ENCODE data around the gene SYT2. TPM values are rescaled to one million over a fixed set of nuclear protein-coding genes. Genes with fewer than 3 reads are reported as not detected.
"Not testable (repeated sequence)": the region's sequence is repeated elsewhere in the genome, so short reads cannot be mapped to it uniquely, and the experiment has no call there.

SYT2 gene
- polyA plus RNA-seq, 6 donors from 2014 or later, result 0.11 to 0.12 TPM; not detected in 4

DNA sequence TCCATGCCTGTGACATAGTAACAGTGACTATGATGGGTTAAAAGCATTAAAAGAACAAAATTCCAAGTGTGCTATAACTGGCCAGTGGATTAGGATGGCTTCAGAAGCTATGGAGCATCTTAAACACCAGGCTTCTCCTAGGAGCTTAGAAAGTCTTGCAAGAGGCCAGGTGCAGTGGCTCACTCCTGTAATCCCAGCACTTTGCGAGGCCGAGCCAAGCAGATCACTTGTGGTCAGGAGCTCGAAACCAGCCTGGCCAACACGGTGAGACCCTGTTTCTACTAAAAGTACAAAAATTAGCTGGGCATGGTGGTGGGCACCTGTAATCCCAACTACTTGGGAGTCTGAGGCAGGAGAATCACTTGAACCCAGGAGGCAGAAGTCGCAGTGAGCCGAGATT, 12.8 kb upstream of the SYT2 start:
- not testable (repeated sequence) for H3K4me3 Mint-ChIP-seq; H3K27me3 Mint-ChIP-seq; H3K9me3 Mint-ChIP-seq; H3K36me3 Mint-ChIP-seq; H3K27ac Mint-ChIP-seq; ATAC-seq (ENCODE audit: low read depth in 2 of 2); DNase-seq
- H3K4me1 Mint-ChIP-seq, result peaks cover 2 to 10% (median 6%) of the 10 kb centered on the region in 3 donors

DNA sequence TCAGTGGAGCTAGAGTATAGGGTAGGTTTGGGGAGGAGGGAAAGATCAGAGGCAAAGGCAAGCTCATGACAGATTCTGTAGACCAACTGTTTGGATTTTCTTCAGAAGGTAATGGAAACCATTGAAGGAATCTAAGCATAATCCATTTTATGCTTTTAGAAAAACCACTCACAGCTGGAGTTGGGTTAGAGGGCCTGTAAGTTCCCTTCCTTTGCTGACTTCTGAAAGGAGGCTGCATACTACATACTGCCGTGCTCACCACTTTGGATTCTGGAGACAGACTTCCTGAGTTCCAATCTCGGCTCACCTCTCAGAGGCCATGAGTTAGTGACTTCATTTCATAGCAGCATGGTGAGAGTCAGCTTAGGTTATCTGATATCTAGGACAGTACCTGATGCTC, 6.4 kb upstream of the SYT2 start:
- Mint-ChIP-seq H3K4me1 (peaks cover 2 to 8% (median 6%) of the 10 kb centered on the region in 3 donors), H3K36me3 (no peaks in the 10 kb centered on the region), H3K4me3 (no peak overlapping the region), H3K27ac (no peak overlapping the region), H3K9me3 (no peaks in the 10 kb centered on the region), H3K27me3 (peaks cover 17 to 50% (median 41%) of the 10 kb centered on the region in 3 donors)
- DNase-seq (no peak), ATAC-seq (ENCODE audit: low read depth in 2 of 2) (no peak)

DNA sequence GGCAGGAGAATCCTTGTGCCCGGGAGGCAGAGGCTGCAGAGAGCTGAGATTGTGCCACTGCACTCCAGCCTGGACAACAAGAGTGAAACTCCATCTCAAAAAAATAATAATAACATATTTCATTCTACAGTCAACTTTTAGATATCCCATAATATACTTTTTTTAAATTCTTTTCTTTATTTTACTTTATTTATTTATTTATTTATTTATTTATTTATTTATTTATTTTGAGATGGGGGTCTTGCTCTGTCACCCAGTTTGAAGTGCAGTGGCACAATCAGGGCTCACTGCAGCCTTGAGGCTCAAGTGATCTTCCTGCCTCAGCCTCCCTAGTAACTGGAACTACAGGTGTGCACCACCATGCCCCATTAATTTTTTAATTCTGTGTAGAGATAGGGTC, 3.9 kb upstream of the SYT2 start:
- not testable (repeated sequence) for DNase-seq; H3K4me1 Mint-ChIP-seq; H3K36me3 Mint-ChIP-seq; ATAC-seq (ENCODE audit: low read depth in 2 of 2); H3K9me3 Mint-ChIP-seq; H3K27ac Mint-ChIP-seq; H3K4me3 Mint-ChIP-seq
- peaks cover 41 to 75% (median 52%) of the 10 kb centered on the region in 3 donors for H3K27me3 Mint-ChIP-seq

GRCh38 chr1:202713110-202713509, 2.9 kb upstream of the SYT2 start:
- peaks cover 52 to 86% (median 57%) of the 10 kb centered on the region in 3 donors for H3K27me3 Mint-ChIP-seq
- no peak for ATAC-seq (ENCODE audit: low read depth in 2 of 2)
- H3K36me3 Mint-ChIP-seq, result peaks cover 0 to 7% of the 10 kb centered on the region in 2 donors
- no peaks in the 10 kb centered on the region for H3K9me3 Mint-ChIP-seq
- H3K27ac Mint-ChIP-seq, result no peak overlapping the region
- no peak for DNase-seq
- H3K4me1 Mint-ChIP-seq, result peaks cover 6 to 12% (median 12%) of the 10 kb centered on the region in 3 donors
- H3K4me3 Mint-ChIP-seq, result no peak overlapping the region

- no peak overlapping the region for H3K27ac Mint-ChIP-seq
- peaks cover 0 to 7% of the 10 kb centered on the region in 2 donors for H3K36me3 Mint-ChIP-seq
- no peak for DNase-seq
- no peaks in the 10 kb centered on the region for H3K9me3 Mint-ChIP-seq
- peaks cover 62 to 88% (median 65%) of the 10 kb centered on the region in 3 donors for H3K27me3 Mint-ChIP-seq
- H3K4me1 Mint-ChIP-seq, result peaks cover 6 to 12% (median 12%) of the 10 kb centered on the region in 3 donors
- ATAC-seq (ENCODE audit: low read depth in 2 of 2), result no peak
- no peak overlapping the region for H3K4me3 Mint-ChIP-seq
Measured at GRCh38 chr1:202711949-202712635, 1.8 kb upstream of the SYT2 start.

DNA sequence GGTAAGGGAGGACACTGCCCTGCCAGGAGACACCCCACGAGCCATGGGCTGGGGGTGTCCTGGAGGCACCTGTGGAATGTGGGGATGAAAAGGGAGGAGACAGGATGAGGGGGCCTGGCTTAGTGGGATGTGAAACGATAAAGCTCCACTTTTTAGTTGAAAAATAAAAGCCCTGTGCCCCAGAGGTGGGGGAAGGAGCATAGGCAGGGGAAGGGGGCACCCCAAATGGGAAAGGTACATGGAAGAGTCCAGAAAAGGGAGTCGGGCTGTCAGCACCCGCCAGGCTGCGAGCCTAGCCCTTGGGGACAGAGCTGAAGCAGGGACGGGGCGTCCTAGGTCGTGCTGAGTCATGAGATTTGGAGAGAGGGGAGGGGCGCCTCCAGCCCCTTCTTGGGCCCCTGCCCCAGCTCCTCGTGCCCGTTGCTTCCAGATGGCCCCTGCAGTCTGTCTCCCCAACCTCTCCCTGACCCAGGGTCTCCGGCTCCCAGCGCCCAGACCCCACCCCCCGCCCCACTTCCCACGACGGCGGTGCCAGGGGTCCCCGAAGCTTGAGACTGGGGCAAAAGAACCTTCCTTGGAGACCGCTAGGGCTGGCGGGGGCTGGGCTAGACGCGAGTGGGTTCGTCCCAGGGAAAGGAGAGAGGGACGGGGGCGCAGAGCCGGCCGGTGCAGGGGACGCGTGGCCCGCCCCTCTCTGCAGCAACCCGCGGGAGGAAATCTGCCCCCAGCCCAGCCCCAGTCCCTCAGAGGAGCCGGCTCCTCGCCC, 795 bp downstream of the SYT2 start:
- H3K9me3 Mint-ChIP-seq, result no peaks in the 10 kb centered on the region
- H3K27ac Mint-ChIP-seq, result peak overlapping the region in 2 of 6 donors; percentile 16 to 72
- peaks cover 58 to 89% (median 76%) of the 10 kb centered on the region in 3 donors for H3K27me3 Mint-ChIP-seq
- H3K4me3 Mint-ChIP-seq, result peak overlapping the region in 3 of 8 donors; percentile 44 to 66 (median 56)
- DNase-seq (no peak), ATAC-seq (ENCODE audit: low read depth in 2 of 2) (no peak)
- H3K36me3 Mint-ChIP-seq, result peaks cover 0 to 7% of the 10 kb centered on the region in 2 donors
- H3K4me1 Mint-ChIP-seq, result peaks cover 6 to 12% (median 12%) of the 10 kb centered on the region in 3 donors

DNA sequence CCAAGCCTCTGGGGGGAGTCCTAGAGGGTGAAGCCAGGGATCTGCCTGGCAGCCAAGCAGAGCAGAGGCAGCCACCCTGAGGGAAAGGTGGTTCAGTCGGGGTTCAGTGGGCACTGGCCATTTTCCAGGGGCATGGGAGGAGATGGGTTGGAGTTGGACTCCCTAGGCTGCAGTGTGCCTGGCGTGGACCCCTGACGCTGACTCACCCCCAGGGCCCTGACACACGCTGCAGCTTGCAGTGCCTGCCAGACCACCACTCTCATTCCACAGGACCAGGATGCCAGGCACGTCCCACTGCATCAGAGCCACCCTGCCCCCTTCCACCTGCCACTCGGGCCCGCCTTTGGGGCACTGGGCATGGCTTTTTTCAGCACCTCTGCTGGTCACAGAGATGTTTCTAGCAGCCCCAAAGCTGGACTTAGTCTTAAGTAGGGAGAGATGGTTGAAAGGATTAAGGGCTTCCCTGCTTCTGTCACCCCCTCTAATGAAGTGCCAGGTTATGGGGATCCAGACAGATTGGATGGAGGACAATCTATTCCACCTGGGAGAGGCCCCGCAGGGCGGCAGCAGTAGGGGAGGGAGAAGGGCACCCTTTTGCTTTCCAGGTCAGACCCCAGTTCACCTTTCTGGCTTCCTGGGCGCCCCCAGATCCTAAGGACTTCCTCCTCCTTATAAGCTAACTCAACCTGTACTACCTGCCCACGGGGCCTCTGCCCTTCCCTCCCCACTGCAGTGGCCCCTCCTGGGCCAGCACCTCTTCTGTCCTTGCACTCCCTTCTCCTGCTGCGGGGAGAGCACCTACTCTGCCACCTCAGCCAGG, 1.6 kb downstream of the SYT2 start:
- Mint-ChIP-seq H3K36me3 (peaks cover 0 to 7% of the 10 kb centered on the region in 2 donors), H3K27ac (peak overlapping the region in 1 of 6 donors; percentile 16), H3K9me3 (no peaks in the 10 kb centered on the region), H3K4me1 (peaks cover 6 to 12% (median 12%) of the 10 kb centered on the region in 3 donors), H3K27me3 (peaks cover 57 to 87% (median 83%) of the 10 kb centered on the region in 3 donors), H3K4me3 (peak overlapping the region in 2 of 8 donors; percentile 54 to 66)
- ATAC-seq (ENCODE audit: low read depth in 2 of 2), result no peak
- no peak for DNase-seq

GRCh38 chr1:202706851-202707250, 3.4 kb downstream of the SYT2 start:
- Mint-ChIP-seq H3K27me3 (peaks cover 44 to 88% (median 86%) of the 10 kb centered on the region in 3 donors), H3K9me3 (no peaks in the 10 kb centered on the region), H3K4me3 (no peak overlapping the region), H3K27ac (no peak overlapping the region), H3K36me3 (peaks cover 0 to 7% of the 10 kb centered on the region in 2 donors), H3K4me1 (peaks cover 6 to 12% (median 12%) of the 10 kb centered on the region in 3 donors)
- DNase-seq, result no peak
- ATAC-seq (ENCODE audit: low read depth in 2 of 2), result no peak

- Mint-ChIP-seq H3K27ac (no peak overlapping the region), H3K4me3 (no peak overlapping the region), H3K36me3 (peaks cover 0 to 7% of the 10 kb centered on the region in 2 donors), H3K27me3 (peaks cover 34 to 66% (median 65%) of the 10 kb centered on the region in 3 donors), H3K9me3 (no peaks in the 10 kb centered on the region), H3K4me1 (peaks cover 6 to 7% (median 6%) of the 10 kb centered on the region in 3 donors)
- DNase-seq (no peak), ATAC-seq (ENCODE audit: low read depth in 2 of 2) (no peak)
Measured at GRCh38 chr1:202704601-202705000, 5.7 kb downstream of the SYT2 start.

DNA sequence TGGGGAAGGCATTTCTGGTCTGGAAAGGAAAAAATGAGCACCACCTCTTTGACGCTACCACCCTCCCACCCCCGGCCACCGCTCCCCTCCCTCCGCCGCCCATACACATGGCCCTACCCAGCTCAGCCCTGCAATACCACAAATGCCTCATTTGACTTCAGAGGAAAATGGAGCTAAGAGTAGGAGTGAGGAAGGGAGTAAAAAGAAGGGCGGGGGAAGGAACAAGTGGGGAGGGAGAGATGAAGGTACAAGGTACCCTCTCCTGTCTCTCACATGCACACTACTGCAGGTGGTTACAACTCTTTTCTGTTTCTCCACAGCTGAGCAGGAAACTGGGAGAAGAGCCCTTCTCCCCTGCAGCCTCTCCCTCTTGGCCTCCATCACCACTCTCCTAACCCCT, 7.1 kb downstream of the SYT2 start:
- no peaks in the 10 kb centered on the region for H3K9me3 Mint-ChIP-seq
- peaks cover 23 to 58% (median 57%) of the 10 kb centered on the region in 3 donors for H3K27me3 Mint-ChIP-seq
- H3K4me1 Mint-ChIP-seq, result no peaks in the 10 kb centered on the region
- no peak overlapping the region for H3K4me3 Mint-ChIP-seq
- no peak overlapping the region for H3K27ac Mint-ChIP-seq
- H3K36me3 Mint-ChIP-seq, result no peaks in the 10 kb centered on the region
- ATAC-seq (ENCODE audit: low read depth in 2 of 2), result no peak
- no peak for DNase-seq

GRCh38 chr1:202702088-202702487, 8.2 kb downstream of the SYT2 start:
- H3K9me3 Mint-ChIP-seq, result no peaks in the 10 kb centered on the region
- no peak overlapping the region for H3K4me3 Mint-ChIP-seq
- H3K36me3 Mint-ChIP-seq, result no peaks in the 10 kb centered on the region
- H3K4me1 Mint-ChIP-seq, result no peaks in the 10 kb centered on the region
- no peak for ATAC-seq (ENCODE audit: low read depth in 2 of 2)
- H3K27ac Mint-ChIP-seq, result peak overlapping the region in 1 of 6 donors; percentile 27
- no peak for DNase-seq
- peaks cover 20 to 58% (median 57%) of the 10 kb centered on the region in 3 donors for H3K27me3 Mint-ChIP-seq

DNA sequence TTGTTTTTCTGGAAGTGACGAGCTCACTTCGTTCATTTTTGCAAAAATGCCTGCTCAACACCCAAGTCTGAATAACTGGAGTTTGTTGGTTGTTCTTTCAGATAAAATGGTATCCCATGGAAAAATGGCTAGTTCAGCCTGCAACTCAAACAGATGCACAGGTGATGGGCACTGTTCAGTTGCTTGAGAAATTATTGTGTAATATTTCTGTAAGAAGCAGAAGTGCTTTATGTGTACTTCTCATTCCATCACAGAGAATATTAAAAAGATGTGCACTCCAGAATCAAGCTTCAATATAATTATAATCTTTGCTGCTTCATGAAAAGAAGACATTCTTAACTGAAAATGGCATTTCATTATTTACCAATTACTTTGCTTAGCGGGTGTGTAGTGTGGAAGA, 9.1 kb downstream of the SYT2 start:
- Mint-ChIP-seq H3K9me3 (no peaks in the 10 kb centered on the region), H3K4me3 (no peak overlapping the region), H3K36me3 (no peaks in the 10 kb centered on the region), H3K4me1 (no peaks in the 10 kb centered on the region), H3K27ac (no peak overlapping the region), H3K27me3 (peaks cover 19 to 58% (median 58%) of the 10 kb centered on the region in 3 donors)
- ATAC-seq (ENCODE audit: low read depth in 2 of 2) (no peak), DNase-seq (no peak)

DNA sequence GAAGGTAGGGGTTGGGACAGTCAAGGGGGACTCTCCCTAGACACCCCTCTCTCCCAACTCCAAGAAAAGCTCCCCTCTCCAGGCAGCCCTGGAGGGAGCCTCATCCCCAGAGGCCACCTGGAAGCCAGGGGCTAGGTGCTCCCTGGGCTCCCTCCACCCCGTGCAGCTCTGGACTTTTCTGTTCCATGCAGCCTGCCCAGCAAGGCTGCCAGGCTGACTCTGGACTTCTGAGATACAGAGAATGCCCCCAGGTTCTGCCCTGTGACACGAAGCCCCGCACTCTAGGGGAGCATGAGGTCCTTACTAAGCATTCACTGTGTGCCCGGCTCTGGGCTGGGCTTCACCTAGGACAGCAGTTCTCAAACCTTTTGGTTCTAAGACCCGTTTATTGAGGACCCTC, 10.2 kb downstream of the SYT2 start:
- Mint-ChIP-seq H3K27me3 (peaks cover 26 to 64% (median 60%) of the 10 kb centered on the region in 3 donors), H3K36me3 (no peaks in the 10 kb centered on the region), H3K4me3 (no peak overlapping the region), H3K4me1 (no peaks in the 10 kb centered on the region), H3K27ac (no peak overlapping the region), H3K9me3 (no peaks in the 10 kb centered on the region)
- no peak for DNase-seq
- ATAC-seq (ENCODE audit: low read depth in 2 of 2), result no peak

Data from naive B cell (primary cell).